Astrocyte (in vitro differentiated cells and primary cell): Measurements from ENCODE around the gene GRIK3.

ENCODE experiments used
- CTCF ChIP-seq: IDR thresholded peaks from 2 replicates; pipeline ENCODE4 v1.5.1; 2011; ENCODE audit warnings: low read depth, mild to moderate bottlenecking, inconsistent platforms, low read length, moderate library complexity; ENCODE audit not compliant: insufficient read depth
- EZH2 ChIP-seq: IDR thresholded peaks from 2 replicates; pipeline ENCODE4 v1.6.1; 2012; ENCODE audit warnings: mild to moderate bottlenecking, low read length, inconsistent platforms; ENCODE audit not compliant: insufficient read depth

GRCh38 chr1:36889478-36890226 is 144.7 kb downstream of the GRIK3 start:
- TF ChIP-seq CTCF: no peak
- TF ChIP-seq EZH2: no peak
